ENCODE results near the gene ACTN3.
"Not testable (repeated sequence)": the region's sequence is repeated elsewhere in the genome, so short reads cannot be mapped to it uniquely, and the experiment has no call there.

ACTN3 gene
- 0.09 to 0.48 reads per million in 2 experiments for total RNA-seq

- DNase-seq (ENCODE audit: low read depth): no peak
Measured at GRCh38 chr11:66546368-66546965, at the start of gene ACTN3. ACTN3 (plus strand) TSS chr11:66546903; CDS start chr11:66546938, 35 bp downstream.

DNA sequence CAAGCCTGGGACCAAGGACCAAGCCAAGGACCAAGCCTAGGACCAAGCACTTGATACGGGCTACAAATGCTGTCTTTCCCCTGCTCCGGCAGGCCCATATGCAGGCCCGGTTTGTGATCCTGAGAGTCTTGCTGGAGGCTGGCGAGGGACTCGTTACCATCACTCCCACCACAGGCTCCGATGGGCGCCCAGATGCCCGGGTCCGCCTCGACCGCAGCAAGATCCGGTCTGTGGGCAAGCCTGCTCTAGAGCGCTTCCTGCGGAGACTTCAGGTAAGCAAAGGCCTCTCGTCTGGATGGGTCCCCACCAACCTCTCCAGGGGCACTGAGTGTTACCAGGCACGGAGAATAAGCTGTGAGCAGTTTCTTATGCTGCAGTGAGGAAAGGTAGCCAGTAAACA is 49.5 kb upstream of the ACTN3 start:
- DNase-seq (ENCODE audit: low read depth): no peak

GRCh38 chr11:66498506-66498905 is 48.2 kb upstream of the ACTN3 start:
- no peak for DNase-seq (ENCODE audit: low read depth)

DNA sequence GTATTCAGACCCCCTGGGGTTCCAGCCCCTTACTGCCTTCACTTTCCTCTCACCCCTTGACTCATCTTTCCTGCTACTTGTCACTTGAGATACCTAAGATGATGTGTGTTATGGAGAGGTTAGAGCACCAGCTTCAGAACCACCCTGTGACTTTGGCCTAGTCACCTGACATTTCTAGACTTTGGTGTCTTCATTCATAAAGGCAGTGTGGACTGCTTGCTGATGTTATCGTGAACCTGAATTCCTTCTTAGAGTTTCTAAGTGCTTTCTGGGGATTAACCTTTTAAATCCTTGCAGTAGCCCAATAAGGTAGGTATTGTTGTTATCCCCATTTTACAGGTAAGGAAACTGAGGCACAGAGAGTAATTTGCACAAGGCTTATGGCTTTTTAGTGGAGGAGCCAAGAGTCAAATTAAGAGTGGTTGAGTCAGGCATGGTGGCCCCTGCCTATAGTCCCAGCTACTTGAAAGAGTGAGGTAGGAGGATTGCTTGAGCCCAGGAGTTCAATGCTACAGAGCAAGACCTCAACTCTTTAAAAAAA is 41.4 kb upstream of the ACTN3 start:
- DNase-seq (ENCODE audit: low read depth): no peak

- no peak for DNase-seq (ENCODE audit: low read depth)
Measured at GRCh38 chr11:66509131-66509561, 37.6 kb upstream of the ACTN3 start.

DNA sequence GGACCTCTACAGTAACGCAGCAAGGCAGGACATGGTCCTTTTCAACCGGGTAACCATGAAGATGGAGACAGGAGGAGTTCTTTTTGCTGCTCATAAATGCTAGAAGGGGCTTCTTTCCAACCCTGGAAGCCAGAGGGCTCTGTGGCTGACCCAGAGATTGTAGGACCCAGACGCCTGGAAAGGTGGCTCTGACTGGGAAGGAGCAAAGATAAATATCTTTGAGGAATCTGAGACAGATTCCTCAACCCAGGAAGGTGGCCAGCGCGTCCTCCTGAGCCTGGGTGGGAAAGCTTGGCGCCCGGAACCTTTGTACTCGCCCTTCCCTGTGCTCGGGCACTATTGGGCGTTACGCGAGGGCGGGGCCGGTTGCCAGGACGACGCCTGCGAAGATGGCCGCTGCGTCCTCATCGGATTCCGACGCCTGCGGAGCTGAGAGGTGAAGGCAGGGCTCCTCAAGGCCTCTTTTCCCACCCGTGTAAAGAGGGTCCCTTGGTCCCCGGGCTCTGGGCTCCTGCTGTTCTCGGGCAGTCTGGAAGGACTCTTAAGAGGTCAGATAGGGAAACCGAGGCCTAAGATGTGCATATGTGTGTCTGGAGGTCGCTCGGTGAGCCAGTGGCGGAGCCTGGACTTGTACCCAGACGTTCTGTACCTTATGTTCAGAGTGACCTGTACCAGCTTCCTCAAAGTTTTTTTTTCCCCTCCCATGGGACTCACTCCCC is 36.3 kb upstream of the ACTN3 start, which contains the start of gene BBS1:
Gene BBS1, plus strand, starts transcription at position 365 of the 719 bp plus-strand sequence. Its CDS starts 25 bp downstream, at position 390.
- DNase-seq (ENCODE audit: low read depth): peak; percentile 71

DNA sequence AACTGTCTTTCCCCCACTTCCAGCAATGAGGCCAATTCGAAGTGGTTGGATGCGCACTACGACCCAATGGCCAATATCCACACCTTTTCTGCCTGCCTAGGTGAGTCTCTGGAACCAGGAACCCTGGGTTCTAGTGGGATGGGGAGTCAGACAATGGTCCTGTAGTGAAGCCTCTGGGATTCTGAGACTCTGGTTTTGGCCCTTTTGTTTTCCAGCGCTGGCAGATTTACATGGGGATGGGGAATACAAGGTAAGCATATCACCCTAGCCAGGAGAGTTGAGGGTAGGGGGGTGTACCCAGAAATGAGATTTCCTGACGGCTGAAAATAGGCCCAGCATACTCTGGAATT is 35.7 kb upstream of the ACTN3 start:
- no peak for DNase-seq (ENCODE audit: low read depth)

DNA sequence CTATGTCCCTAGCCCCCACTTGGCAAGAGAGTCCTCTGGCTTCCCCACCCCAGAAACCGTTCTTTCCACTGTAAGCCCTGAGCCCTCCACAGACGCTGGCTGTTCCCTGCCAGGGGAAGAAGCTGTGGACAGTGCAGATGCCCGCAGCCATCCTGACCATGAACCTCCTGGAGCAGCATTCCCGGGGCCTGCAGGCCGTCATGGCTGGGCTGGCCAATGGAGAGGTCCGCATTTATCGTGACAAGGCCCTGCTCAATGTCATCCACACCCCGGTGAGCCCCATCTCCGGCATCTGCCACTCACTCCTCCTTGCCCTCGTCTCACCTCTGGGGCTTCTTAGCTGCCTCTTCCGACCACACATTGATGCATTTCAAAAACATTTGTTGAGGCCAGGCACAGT is 23.1 kb upstream of the ACTN3 start:
- no peak for DNase-seq (ENCODE audit: low read depth)

DNA sequence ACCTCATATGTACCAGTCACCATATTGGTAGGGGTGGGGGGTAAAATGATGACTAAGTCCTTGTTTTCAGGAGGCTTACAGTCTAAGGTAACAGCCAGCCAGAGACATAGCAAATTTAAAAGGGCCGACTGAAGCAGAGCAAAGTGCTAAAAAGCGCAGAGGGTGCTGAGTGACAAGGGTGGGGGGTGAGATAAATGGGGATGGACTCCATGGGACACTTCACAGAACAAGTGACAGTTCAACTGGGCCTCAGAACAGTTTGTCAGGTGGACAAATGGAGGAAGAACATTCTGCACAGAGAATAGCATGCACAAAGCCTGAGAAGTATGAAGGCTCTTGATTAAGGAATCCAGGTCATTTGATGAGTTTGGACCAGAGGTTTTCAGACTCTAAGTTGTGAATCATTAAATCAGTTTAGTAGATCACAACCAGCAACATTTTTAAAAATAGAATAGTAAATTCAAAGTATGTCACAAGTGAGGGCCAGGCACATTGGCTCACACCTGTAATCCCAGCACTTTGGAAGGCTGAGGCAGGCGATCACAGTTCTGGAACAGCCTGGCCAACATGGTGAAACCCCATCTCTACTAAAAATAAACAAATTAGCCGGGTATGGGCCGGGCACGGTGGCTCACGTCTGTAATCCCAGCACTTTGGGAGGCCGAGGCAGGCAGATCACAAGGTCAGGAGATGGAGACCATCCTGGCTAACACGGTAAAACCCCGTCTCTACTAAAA is 22.2 kb upstream of the ACTN3 start:
- DNase-seq (ENCODE audit: low read depth): no peak

DNA sequence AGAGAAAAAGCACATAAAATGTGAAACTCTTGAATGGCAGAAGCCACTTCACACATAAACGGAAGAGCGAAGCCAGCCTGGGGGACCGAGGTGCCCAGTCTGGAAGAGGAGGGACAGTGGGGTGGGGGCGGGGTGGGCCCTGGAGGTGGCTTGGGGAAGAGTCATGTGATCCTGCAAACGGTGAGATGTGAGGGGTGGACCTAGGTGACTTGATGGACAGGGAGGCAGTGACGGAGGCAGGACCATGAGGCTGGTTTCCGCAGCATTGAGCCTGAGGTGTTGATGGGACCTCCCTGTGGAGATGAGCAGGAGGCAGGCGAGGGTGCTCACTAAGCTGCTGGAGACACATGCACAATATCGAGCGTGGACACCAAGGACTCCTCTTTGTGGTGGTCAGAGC is 17.6 kb upstream of the ACTN3 start:
- DNase-seq (ENCODE audit: low read depth): no peak

- no peak for DNase-seq (ENCODE audit: low read depth)
Measured at GRCh38 chr11:66529655-66530054, 17.0 kb upstream of the ACTN3 start.

DNA sequence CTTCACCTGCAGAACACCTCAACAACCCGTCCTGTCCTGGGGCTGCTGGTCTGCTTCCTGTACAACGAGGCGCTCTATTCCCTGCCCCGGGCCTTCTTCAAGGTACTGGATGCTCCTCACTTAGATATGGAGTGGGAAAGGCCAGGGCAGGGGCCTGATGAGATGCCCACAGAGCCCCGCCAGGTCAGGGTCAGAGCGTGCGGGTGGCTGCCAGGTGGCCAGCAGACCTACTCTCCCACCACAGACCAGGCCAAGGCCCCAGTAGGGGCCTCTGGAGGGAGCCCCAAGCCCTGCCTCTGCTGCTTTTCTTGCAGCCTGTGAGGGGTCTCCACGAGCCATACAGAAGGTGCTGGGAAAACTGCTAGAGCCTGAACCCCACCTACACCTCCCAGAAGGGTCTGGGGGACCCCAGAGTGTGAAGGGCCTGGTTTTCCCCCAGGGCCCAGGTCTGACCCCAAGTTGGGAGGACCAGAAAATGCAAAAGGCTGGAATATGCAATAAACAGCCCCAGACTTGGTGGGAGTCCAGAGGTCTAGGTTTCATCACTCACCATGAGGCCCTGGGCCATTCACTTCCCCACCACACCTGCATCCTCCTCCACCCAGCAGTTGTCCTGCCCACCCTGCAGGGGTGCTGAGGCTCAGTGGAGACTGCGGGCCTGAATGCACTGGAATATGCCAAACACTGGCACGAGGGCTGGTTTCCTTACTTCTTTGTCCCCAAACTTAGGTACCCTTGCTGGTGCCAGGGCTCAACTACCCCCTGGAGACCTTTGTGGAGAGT is 15.6 kb upstream of the ACTN3 start:
- no peak for DNase-seq (ENCODE audit: low read depth)

DNA sequence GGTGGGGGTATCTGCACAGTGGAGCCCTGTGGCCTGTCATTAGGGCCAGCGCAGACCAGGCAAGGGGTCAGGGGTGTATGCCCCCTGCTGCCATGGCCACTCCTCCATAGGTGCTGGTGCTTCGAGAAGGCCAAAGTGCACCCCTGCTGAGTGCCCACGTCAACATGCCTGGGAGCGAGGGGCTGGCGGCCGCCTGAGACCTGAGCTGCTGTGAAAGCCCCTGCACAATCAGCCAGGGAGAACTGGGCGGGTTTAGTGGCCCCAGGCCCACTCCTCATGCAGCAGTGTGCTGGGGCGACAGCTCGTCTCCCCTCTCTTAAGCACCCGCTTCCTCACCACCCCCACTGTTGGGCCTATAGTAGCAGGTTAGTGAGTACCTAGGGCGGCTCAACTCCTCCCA is 14.9 kb upstream of the ACTN3 start:
- DNase-seq (ENCODE audit: low read depth): no peak

DNA sequence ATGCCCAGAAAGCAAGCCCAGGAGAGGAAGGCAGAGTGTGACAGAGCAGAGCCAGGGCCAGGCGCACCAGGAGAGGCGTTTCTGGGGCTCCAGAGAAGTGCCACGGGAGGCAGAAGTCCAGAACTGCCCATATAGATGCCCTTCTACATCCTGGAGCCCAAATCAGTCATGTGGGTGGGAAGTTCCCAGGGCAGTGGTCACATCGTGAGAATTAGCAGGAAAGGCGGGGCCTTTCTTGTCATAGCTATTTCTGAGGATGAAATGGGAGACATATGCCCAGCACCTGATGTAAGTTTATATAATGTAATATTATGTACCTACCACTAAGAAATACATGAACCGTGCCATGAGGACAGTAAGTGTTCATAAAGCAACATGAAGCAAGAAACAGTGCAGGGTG is 13.9 kb upstream of the ACTN3 start:
- no peak for DNase-seq (ENCODE audit: low read depth)

- no peak for DNase-seq (ENCODE audit: low read depth)
Measured at GRCh38 chr11:66539170-66539869, 7.4 kb upstream of the ACTN3 start.

GRCh38 chr11:66539870-66540213 is 6.9 kb upstream of the ACTN3 start:
- DNase-seq (ENCODE audit: low read depth): no peak

GRCh38 chr11:66540598-66540997 is 6.1 kb upstream of the ACTN3 start:
- not testable (repeated sequence) for DNase-seq (ENCODE audit: low read depth)

DNA sequence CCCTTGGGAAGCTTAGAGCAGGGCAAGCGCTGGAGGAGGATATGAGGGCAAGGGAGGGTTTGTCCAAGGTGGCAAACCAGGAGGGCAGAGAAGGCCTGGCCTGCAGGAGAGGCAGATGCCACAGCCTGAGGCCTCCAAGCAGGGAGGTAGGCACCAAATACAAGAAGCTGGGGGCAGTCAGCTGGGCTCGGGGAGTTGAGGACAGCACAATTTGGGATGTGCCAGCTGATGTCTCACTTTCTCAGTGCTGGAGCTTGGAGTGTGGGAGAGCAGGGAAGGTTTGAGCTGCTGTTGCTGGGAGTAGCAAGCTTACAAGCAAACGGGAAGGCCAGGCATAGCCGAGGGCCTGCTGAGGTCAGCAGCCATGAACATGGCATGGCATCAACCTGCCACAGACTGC is 4.8 kb upstream of the ACTN3 start:
- DNase-seq (ENCODE audit: low read depth): no peak

- no peak for DNase-seq (ENCODE audit: low read depth)
Measured at GRCh38 chr11:66542362-66542761, 4.3 kb upstream of the ACTN3 start.

GRCh38 chr11:66543263-66544107 is 3.2 kb upstream of the ACTN3 start:
- peak; percentile 35 for DNase-seq (ENCODE audit: low read depth)
